ENCODE measurements around the gene APCDD1L.

Gene APCDD1L

GRCh38 chr20:58515233-58516212, at the start of gene APCDD1L:
Gene APCDD1L, minus strand, starts transcription at chr20:58515399. Its CDS starts 692 bp downstream, at chr20:58514707.
- Histone ChIP-seq H3K9me3 (ENCODE audit: control insufficient read depth, low read length) (no peaks in the 10 kb centered on the region), H3K36me3 (ENCODE audit: control insufficient read depth, insufficient read depth, low read length) (no peaks in the 10 kb centered on the region), H3K4me3 (ENCODE audit: low read length) (no peak within 1 kb of the TSS), H3K4me1 (ENCODE audit: control insufficient read depth, insufficient read depth, low read length) (no peaks in the 10 kb centered on the region), H3K27me3 (ENCODE audit: control insufficient read depth, insufficient read depth, low read length) (peaks cover 35% of the 10 kb centered on the region), H3K9ac (ENCODE audit: low read length) (no peak within 1 kb of the TSS)

DNA sequence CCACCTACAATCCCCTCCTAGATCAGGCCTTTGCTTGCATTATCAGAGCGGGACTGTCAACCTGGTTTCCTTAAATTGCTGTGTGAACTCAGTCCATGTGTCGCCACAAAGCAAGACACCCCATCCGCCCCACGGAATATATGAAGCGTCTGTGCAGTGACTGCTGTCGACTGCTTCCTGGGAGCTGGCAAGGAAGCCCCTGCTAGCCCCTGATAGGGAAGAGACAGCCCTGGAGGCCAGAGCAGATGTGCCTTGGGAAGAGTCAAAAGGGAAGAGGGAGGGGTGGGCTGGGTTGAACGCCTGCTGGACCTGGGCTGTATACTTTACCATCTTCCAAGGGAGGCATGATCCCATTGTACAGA, 44.1 kb upstream of the APCDD1L start:
- Histone ChIP-seq H3K36me3 (ENCODE audit: control insufficient read depth, insufficient read depth, low read length) (no peaks in the 10 kb centered on the region), H3K4me3 (ENCODE audit: low read length) (no peak overlapping the region), H3K9me3 (ENCODE audit: control insufficient read depth, low read length) (no peaks in the 10 kb centered on the region)

DNA sequence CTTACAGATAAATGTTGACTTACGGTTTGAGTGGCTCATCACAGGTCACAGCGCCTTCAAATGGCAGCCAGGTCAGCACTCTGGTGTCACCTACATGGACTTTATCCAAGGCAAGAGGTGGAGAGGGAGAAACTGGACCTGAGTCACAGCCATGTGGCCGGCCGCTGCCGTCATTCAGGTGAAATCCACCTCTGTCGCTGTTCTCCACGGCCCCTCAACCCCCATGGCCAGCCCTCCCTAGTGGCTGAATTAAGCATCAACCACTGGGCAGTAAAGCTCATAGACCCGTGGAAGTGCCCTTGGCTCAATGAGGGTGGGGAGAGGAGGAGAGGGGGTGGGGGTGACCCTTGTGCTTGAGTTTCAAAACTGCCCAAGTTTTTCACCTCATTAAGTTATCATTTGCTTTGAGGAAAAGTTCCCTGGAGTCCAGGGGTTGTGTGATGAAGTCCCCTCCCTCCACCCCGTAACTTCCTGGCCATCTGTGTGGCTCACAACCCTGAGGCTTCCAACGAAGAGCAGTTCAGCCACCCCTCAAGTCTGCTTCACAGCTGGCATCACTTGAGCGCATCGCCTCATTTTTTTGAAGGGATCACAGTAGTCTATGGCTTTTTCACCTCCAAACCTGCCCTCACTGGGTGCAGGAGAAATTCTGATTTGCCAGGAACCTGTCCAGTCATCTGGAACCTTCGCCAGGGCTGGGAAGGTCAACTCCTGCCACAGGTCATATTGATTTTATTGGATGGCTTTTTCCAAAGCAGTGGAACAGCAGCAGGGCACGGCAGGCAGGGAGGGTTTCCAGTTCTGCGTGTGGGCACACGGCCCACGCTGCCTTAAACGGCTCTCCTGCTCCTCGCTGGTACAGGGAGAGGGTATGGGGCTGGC, 43.5 kb upstream of the APCDD1L start:
- H3K9ac ChIP-seq (ENCODE audit: low read length): no peak overlapping the region
- no peaks in the 10 kb centered on the region for H3K36me3 ChIP-seq (ENCODE audit: control insufficient read depth, insufficient read depth, low read length)
- no peaks in the 10 kb centered on the region for H3K27me3 ChIP-seq (ENCODE audit: control insufficient read depth, insufficient read depth, low read length)
- no peaks in the 10 kb centered on the region for H3K9me3 ChIP-seq (ENCODE audit: control insufficient read depth, low read length)
- no peaks in the 10 kb centered on the region for H3K4me1 ChIP-seq (ENCODE audit: control insufficient read depth, insufficient read depth, low read length)
- no peak overlapping the region for H3K4me3 ChIP-seq (ENCODE audit: low read length)

More for the DNA sequence above, 44.1 kb upstream of the APCDD1L start:
- Histone ChIP-seq H3K9ac (ENCODE audit: low read length) (no peak overlapping the region), H3K4me1 (ENCODE audit: control insufficient read depth, insufficient read depth, low read length) (no peaks in the 10 kb centered on the region), H3K27me3 (ENCODE audit: control insufficient read depth, insufficient read depth, low read length) (no peaks in the 10 kb centered on the region)

GRCh38 chr20:58557733-58558342, 42.6 kb upstream of the APCDD1L start:
- Histone ChIP-seq H3K9ac (ENCODE audit: low read length) (no peak overlapping the region), H3K27me3 (ENCODE audit: control insufficient read depth, insufficient read depth, low read length) (no peaks in the 10 kb centered on the region), H3K9me3 (ENCODE audit: control insufficient read depth, low read length) (no peaks in the 10 kb centered on the region), H3K4me3 (ENCODE audit: low read length) (no peak overlapping the region), H3K36me3 (ENCODE audit: control insufficient read depth, insufficient read depth, low read length) (no peaks in the 10 kb centered on the region), H3K4me1 (ENCODE audit: control insufficient read depth, insufficient read depth, low read length) (no peaks in the 10 kb centered on the region)

DNA sequence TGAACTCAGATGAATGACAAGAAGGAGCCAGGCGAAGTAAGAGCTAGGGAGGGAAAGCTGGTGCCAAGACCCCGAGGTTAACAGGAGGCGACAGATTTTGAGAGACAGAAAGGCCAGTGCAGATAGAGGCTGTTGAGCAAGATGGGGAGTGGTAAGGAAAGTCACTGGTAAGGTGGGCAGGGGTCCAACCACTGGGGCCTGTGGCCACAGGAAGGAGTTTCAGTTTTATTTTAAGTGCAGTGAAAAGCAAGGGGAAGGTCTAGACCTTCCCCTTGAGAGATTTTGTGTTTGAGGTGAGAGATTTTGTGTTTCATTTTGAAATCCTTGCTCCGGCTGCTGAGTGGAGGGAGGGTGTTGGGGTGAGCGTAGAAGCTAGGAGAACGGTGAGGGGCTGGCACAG, 41.8 kb upstream of the APCDD1L start:
- Histone ChIP-seq H3K9me3 (ENCODE audit: control insufficient read depth, low read length) (no peaks in the 10 kb centered on the region), H3K4me3 (ENCODE audit: low read length) (no peak overlapping the region), H3K36me3 (ENCODE audit: control insufficient read depth, insufficient read depth, low read length) (no peaks in the 10 kb centered on the region), H3K27me3 (ENCODE audit: control insufficient read depth, insufficient read depth, low read length) (no peaks in the 10 kb centered on the region), H3K9ac (ENCODE audit: low read length) (no peak overlapping the region), H3K4me1 (ENCODE audit: control insufficient read depth, insufficient read depth, low read length) (no peaks in the 10 kb centered on the region)

DNA sequence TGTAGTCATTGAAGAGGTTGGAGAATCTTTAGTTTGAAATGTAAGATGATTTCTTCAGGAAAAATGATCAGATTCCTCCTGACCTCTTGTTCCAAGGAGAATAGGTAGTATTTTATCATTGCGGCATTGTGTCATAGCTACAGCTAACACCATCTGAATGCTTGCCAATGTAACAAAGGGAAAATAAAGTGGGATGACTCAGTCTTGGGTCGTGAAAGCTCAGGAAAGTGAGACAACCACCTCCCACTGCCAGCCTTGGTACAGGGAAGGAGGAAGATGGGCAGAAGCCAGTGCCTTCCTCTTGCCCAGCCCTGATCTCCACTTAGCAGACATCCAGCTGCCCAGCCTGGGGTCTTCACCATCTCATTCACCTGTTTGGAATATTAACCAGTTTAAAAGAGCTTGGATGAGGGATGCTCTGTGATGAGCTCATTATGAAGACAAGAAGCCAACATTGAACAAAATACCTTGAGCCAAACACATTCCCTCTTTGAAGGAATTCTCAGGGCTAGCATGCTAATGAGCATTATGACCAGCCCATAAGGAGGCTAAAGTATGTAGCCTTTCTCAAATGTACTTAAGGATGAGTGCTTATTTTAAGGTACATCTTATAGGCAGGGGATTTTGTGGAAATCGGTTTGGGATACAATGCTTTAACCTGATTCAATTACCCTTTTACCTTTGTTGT, 40.0 kb upstream of the APCDD1L start:
- Histone ChIP-seq H3K9me3 (ENCODE audit: control insufficient read depth, low read length) (no peaks in the 10 kb centered on the region), H3K27me3 (ENCODE audit: control insufficient read depth, insufficient read depth, low read length) (no peaks in the 10 kb centered on the region), H3K36me3 (ENCODE audit: control insufficient read depth, insufficient read depth, low read length) (no peaks in the 10 kb centered on the region), H3K4me3 (ENCODE audit: low read length) (no peak overlapping the region), H3K4me1 (ENCODE audit: control insufficient read depth, insufficient read depth, low read length) (no peaks in the 10 kb centered on the region), H3K9ac (ENCODE audit: low read length) (no peak overlapping the region)

DNA sequence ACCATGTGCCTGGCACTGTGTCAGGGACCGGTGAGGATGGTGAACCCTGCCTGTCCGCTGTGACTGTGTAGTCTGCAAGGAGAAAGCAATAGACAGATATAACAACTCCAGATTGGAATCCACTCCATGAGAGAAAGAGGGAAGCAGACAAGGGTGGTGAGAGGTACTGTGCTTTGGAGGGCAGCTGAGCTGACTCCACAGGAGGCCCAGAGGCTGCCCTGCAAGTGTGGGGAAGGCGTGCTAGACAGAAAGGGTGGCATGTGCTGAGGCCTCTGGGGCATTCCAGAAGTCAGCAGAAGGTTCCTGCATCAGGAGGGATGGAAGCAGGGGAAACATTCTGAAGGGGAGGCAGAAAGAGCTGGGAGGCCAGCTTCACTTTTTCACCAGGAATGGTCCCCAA, 39.3 kb upstream of the APCDD1L start:
- Histone ChIP-seq H3K4me3 (ENCODE audit: low read length) (no peak overlapping the region), H3K9me3 (ENCODE audit: control insufficient read depth, low read length) (no peaks in the 10 kb centered on the region), H3K36me3 (ENCODE audit: control insufficient read depth, insufficient read depth, low read length) (no peaks in the 10 kb centered on the region), H3K9ac (ENCODE audit: low read length) (no peak overlapping the region), H3K4me1 (ENCODE audit: control insufficient read depth, insufficient read depth, low read length) (no peaks in the 10 kb centered on the region), H3K27me3 (ENCODE audit: control insufficient read depth, insufficient read depth, low read length) (no peaks in the 10 kb centered on the region)

DNA sequence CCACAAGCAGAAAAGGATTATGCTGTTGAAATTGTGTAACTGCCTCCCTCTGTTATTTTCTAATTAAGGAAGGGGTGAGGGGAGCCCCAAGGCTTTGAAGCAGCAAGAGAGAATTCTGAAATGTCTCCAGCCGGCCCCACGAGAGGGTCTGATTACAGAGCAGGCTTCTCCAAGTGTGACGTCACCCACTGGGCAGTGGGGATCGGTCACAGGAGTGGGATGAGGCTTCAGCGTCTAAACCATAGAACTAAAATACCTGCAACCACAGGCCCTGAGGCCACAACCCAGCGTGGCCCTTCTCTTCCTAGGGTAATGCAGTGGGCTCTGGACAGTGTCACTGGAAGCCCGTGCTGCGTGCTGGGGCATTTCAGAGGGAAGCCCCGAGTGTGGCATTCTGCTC, 38.6 kb upstream of the APCDD1L start:
- Histone ChIP-seq H3K9ac (ENCODE audit: low read length) (no peak overlapping the region), H3K9me3 (ENCODE audit: control insufficient read depth, low read length) (no peaks in the 10 kb centered on the region), H3K36me3 (ENCODE audit: control insufficient read depth, insufficient read depth, low read length) (no peaks in the 10 kb centered on the region), H3K4me1 (ENCODE audit: control insufficient read depth, insufficient read depth, low read length) (no peaks in the 10 kb centered on the region), H3K27me3 (ENCODE audit: control insufficient read depth, insufficient read depth, low read length) (no peaks in the 10 kb centered on the region), H3K4me3 (ENCODE audit: low read length) (no peak overlapping the region)

GRCh38 chr20:58553166-58553696, 38.0 kb upstream of the APCDD1L start:
- Histone ChIP-seq H3K27me3 (ENCODE audit: control insufficient read depth, insufficient read depth, low read length) (no peaks in the 10 kb centered on the region), H3K9ac (ENCODE audit: low read length) (no peak overlapping the region), H3K4me3 (ENCODE audit: low read length) (no peak overlapping the region), H3K4me1 (ENCODE audit: control insufficient read depth, insufficient read depth, low read length) (no peaks in the 10 kb centered on the region), H3K9me3 (ENCODE audit: control insufficient read depth, low read length) (no peaks in the 10 kb centered on the region), H3K36me3 (ENCODE audit: control insufficient read depth, insufficient read depth, low read length) (no peaks in the 10 kb centered on the region)

GRCh38 chr20:58552366-58552934, 37.3 kb upstream of the APCDD1L start:
- H3K4me1 ChIP-seq (ENCODE audit: control insufficient read depth, insufficient read depth, low read length): no peaks in the 10 kb centered on the region
- H3K4me3 ChIP-seq (ENCODE audit: low read length): no peak overlapping the region

DNA sequence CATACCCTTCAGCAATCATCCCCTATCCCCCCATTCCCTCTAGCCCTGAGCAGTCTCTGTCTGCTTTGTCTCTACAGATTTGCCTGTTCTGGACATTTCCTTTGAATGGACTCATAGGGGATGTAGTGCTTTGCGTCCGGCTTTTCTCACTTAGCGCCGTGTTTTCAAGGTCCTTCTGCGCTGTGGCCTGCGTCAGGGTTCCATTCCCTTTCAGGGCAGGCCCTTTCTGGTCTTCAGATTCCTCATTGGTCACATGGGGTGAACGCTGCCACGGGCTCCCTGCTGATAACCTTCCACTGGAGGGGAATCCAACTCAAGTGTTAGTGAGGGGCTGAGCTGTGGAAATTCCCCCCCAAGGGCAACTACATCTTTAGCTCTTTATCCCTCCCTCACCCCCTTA, 36.4 kb upstream of the APCDD1L start:
- Histone ChIP-seq H3K4me3 (ENCODE audit: low read length) (no peak overlapping the region), H3K9me3 (ENCODE audit: control insufficient read depth, low read length) (no peaks in the 10 kb centered on the region), H3K9ac (ENCODE audit: low read length) (no peak overlapping the region), H3K36me3 (ENCODE audit: control insufficient read depth, insufficient read depth, low read length) (no peaks in the 10 kb centered on the region), H3K27me3 (ENCODE audit: control insufficient read depth, insufficient read depth, low read length) (peaks cover 6% of the 10 kb centered on the region), H3K4me1 (ENCODE audit: control insufficient read depth, insufficient read depth, low read length) (no peaks in the 10 kb centered on the region)

More at GRCh38 chr20:58552366-58552934, 37.3 kb upstream of the APCDD1L start:
- Histone ChIP-seq H3K36me3 (ENCODE audit: control insufficient read depth, insufficient read depth, low read length) (no peaks in the 10 kb centered on the region), H3K9ac (ENCODE audit: low read length) (no peak overlapping the region), H3K9me3 (ENCODE audit: control insufficient read depth, low read length) (no peaks in the 10 kb centered on the region), H3K27me3 (ENCODE audit: control insufficient read depth, insufficient read depth, low read length) (no peaks in the 10 kb centered on the region)

Data from mucosa of stomach (tissue), 1 donor.